GM21529 (cell line): ENCODE results near the gene TEX11.

Experiments
- ATAC-seq: cut with Tn5 transposase; IDR thresholded peaks from one replicate; pipeline ENCODE4 v1.9.1; 2021; ENCODE audit not compliant: unreplicated experiment

Gene TEX11

GRCh38 chrX:70504772-70505450 lies 403.6 kb downstream of the TEX11 start:
- ATAC-seq: no peak

- no peak for ATAC-seq
Observed at GRCh38 chrX:70500826-70501225, 407.7 kb downstream of the TEX11 start.

GRCh38 chrX:70498129-70498528 lies 410.4 kb downstream of the TEX11 start:
- no peak for ATAC-seq

GRCh38 chrX:70497026-70497425 lies 411.5 kb downstream of the TEX11 start:
- no peak for ATAC-seq

- no peak for ATAC-seq
Observed at GRCh38 chrX:70496491-70496890, 412.0 kb downstream of the TEX11 start.

GRCh38 chrX:70494441-70494840 lies 414.1 kb downstream of the TEX11 start:
- ATAC-seq: no peak

GRCh38 chrX:70488856-70489255 lies 419.7 kb downstream of the TEX11 start:
- no peak for ATAC-seq

- ATAC-seq: no peak
Observed at GRCh38 chrX:70485466-70485865, 423.0 kb downstream of the TEX11 start.

GRCh38 chrX:70482300-70482699 lies 426.2 kb downstream of the TEX11 start:
- no peak for ATAC-seq

- no peak for ATAC-seq
Observed at GRCh38 chrX:70481471-70482270, 426.8 kb downstream of the TEX11 start.

GRCh38 chrX:70480660-70481018 lies 427.9 kb downstream of the TEX11 start:
- ATAC-seq: no peak

- ATAC-seq: no peak
Observed at GRCh38 chrX:70479922-70480659, 428.4 kb downstream of the TEX11 start.

- ATAC-seq: no peak
Observed at GRCh38 chrX:70479247-70479921, 429.1 kb downstream of the TEX11 start.
